ENCODE data around the gene INPP5J. TPM values are rescaled to one million over a fixed set of nuclear protein-coding genes. Genes with fewer than 3 reads are reported as not detected.

Gene INPP5J
- total and polyA plus RNA-seq, 8 donors = 2.1 to 4.1 (median 2.9) TPM

GRCh38 chr22:31100762-31101525, 21.8 kb upstream of the INPP5J start:
- no peak overlapping the region for H3K27ac ChIP-seq
- ATAC-seq (no peak), DNase-seq (no peak)
- H3K4me1 ChIP-seq = no peaks in the 10 kb centered on the region
- H3K9me3 ChIP-seq = no peaks in the 10 kb centered on the region
- intact Hi-C loops (cut with DNase I) = no loop called here
- no peak overlapping the region for H3K4me3 ChIP-seq
- TF ChIP-seq CTCF (IDR thresholded peaks at IDR 0.05) = no peak
- peaks cover 0 to 72% of the 10 kb centered on the region in 2 donors for H3K36me3 ChIP-seq
- H3K27me3 ChIP-seq = no peaks in the 10 kb centered on the region

GRCh38 chr22:31102441-31103081, 20.2 kb upstream of the INPP5J start:
- TF ChIP-seq CTCF (IDR thresholded peaks at IDR 0.05) = no peak
- Histone ChIP-seq H3K27ac (peak overlapping the region; percentile 28 to 44), H3K9me3 (no peaks in the 10 kb centered on the region), H3K4me1 (peaks cover 0 to 9% of the 10 kb centered on the region in 2 donors), H3K4me3 (no peak overlapping the region), H3K36me3 (peaks cover 0 to 56% of the 10 kb centered on the region in 2 donors), H3K27me3 (no peaks in the 10 kb centered on the region)
- DNase-seq (peak in 1 of 4 donors; percentile 73), ATAC-seq (peak; percentile 37)
- intact Hi-C loops (cut with DNase I) = no loop called here

GRCh38 chr22:31103111-31103510, 19.7 kb upstream of the INPP5J start:
- ATAC-seq (no peak), DNase-seq (no peak)
- H3K9me3 ChIP-seq = no peaks in the 10 kb centered on the region
- H3K27ac ChIP-seq = peak overlapping the region in 1 of 2 donors; percentile 44
- intact Hi-C loops (cut with DNase I) = no loop called here
- H3K36me3 ChIP-seq = peaks cover 0 to 52% of the 10 kb centered on the region in 2 donors
- no peak overlapping the region for H3K4me3 ChIP-seq
- H3K4me1 ChIP-seq = peaks cover 0 to 14% of the 10 kb centered on the region in 2 donors
- TF ChIP-seq CTCF (IDR thresholded peaks at IDR 0.05) = no peak
- no peaks in the 10 kb centered on the region for H3K27me3 ChIP-seq

GRCh38 chr22:31103899-31104694, 18.7 kb upstream of the INPP5J start:
- DNase-seq (no peak), ATAC-seq (no peak)
- Histone ChIP-seq H3K36me3 (peaks cover 0 to 44% of the 10 kb centered on the region in 2 donors), H3K4me1 (peaks cover 0 to 18% of the 10 kb centered on the region in 2 donors), H3K9me3 (no peaks in the 10 kb centered on the region), H3K27ac (no peak overlapping the region), H3K27me3 (no peaks in the 10 kb centered on the region), H3K4me3 (no peak overlapping the region)
- intact Hi-C loops (cut with DNase I) = no loop called here
- no peak for TF ChIP-seq CTCF (IDR thresholded peaks at IDR 0.05)

GRCh38 chr22:31104869-31105268, 17.9 kb upstream of the INPP5J start:
- H3K36me3 ChIP-seq = peaks cover 0 to 37% of the 10 kb centered on the region in 2 donors
- no peaks in the 10 kb centered on the region for H3K27me3 ChIP-seq
- ATAC-seq (no peak), DNase-seq (no peak)
- no peak for TF ChIP-seq CTCF (IDR thresholded peaks at IDR 0.05)
- H3K27ac ChIP-seq = no peak overlapping the region
- no peak overlapping the region for H3K4me3 ChIP-seq
- peaks cover 0 to 18% of the 10 kb centered on the region in 2 donors for H3K4me1 ChIP-seq
- H3K9me3 ChIP-seq = no peaks in the 10 kb centered on the region
- intact Hi-C loops (cut with DNase I) = no loop called here

Data from left lung (tissue), 10 donors.